HL-60 (cell line): ENCODE data around the gene MDH1.

ENCODE experiments used
- DNase-seq, 2 experiments: peaks; one replicate each; pipeline ENCODE4 v3.0.0-alpha.2; 2010 to 2020; ENCODE audit warnings: low read depth in 1 of 2, low spot score in 1 of 2
- H3K27ac ChIP-seq: fragments of 250-450 bp; sonication (Bioruptor Pico); replicated peaks from 2 replicates; pipeline ENCODE4 v1.5.1; 2020; ENCODE audit warnings: mild to moderate bottlenecking, moderate library complexity
- H3K27me3 ChIP-seq: fragments of 250-450 bp; sonication (Bioruptor Pico); 2 replicates; pipeline ENCODE4 v1.5.1; 2021; ENCODE audit warnings: mild to moderate bottlenecking, moderate library complexity; ENCODE audit not compliant: insufficient read depth, poor library complexity, severe bottlenecking
- H3K4me3 ChIP-seq: replicated peaks from 2 replicates; pipeline ENCODE4 v1.5.1; 2011; ENCODE audit warnings: mild to moderate bottlenecking, control low read depth, low read length; ENCODE audit not compliant: insufficient read depth
- CTCF ChIP-seq: IDR thresholded peaks from one replicate; pipeline ENCODE4 v1.5.1; 2011; ENCODE audit warnings: low read length, control low read depth, inconsistent platforms; ENCODE audit not compliant: insufficient read depth
- GABPA ChIP-seq: IDR thresholded peaks from 2 replicates; pipeline ENCODE4 v1.6.1; 2012; ENCODE audit warnings: low read depth
- POLR2AphosphoS5 ChIP-seq: IDR thresholded peaks from 2 replicates; pipeline ENCODE4 v1.6.1; 2012; ENCODE audit warnings: low read depth
- REST ChIP-seq: IDR thresholded peaks from 2 replicates; pipeline ENCODE4 v1.6.1; 2012; ENCODE audit warnings: low read depth; ENCODE audit not compliant: insufficient replicate concordance
- SPI1 ChIP-seq: IDR thresholded peaks from 2 replicates; pipeline ENCODE4 v1.6.1; 2012; ENCODE audit warnings: low read depth, mild to moderate bottlenecking, borderline replicate concordance

MDH1 gene

GRCh38 chr2:63627866-63628265 lies 39.1 kb downstream of the MDH1 start:
- TF ChIP-seq SPI1 (no peak), POLR2AphosphoS5 (no peak), REST (no peak), CTCF (no peak), GABPA (no peak)
- Histone ChIP-seq H3K27ac (no peak overlapping the region), H3K4me3 (no peak overlapping the region), H3K27me3 (no peaks in the 10 kb centered on the region)
- no peak for DNase-seq

GRCh38 chr2:63628403-63628942 lies 39.7 kb downstream of the MDH1 start:
- H3K4me3 ChIP-seq, result no peak overlapping the region
- DNase-seq, result no peak
- H3K27ac ChIP-seq, result no peak overlapping the region
- TF ChIP-seq CTCF (no peak), SPI1 (no peak), REST (no peak), GABPA (no peak), POLR2AphosphoS5 (no peak)
- H3K27me3 ChIP-seq, result no peaks in the 10 kb centered on the region

GRCh38 chr2:63631501-63631900 lies 42.7 kb downstream of the MDH1 start:
- DNase-seq, result no peak
- no peak for TF ChIP-seq CTCF
- no peak for TF ChIP-seq SPI1
- TF ChIP-seq POLR2AphosphoS5, result no peak
- TF ChIP-seq REST, result no peak
- no peak for TF ChIP-seq GABPA
- no peak overlapping the region for H3K27ac ChIP-seq
- no peaks in the 10 kb centered on the region for H3K27me3 ChIP-seq
- H3K4me3 ChIP-seq, result no peak overlapping the region
